ENCODE data around the gene LRRC3.

DNA sequence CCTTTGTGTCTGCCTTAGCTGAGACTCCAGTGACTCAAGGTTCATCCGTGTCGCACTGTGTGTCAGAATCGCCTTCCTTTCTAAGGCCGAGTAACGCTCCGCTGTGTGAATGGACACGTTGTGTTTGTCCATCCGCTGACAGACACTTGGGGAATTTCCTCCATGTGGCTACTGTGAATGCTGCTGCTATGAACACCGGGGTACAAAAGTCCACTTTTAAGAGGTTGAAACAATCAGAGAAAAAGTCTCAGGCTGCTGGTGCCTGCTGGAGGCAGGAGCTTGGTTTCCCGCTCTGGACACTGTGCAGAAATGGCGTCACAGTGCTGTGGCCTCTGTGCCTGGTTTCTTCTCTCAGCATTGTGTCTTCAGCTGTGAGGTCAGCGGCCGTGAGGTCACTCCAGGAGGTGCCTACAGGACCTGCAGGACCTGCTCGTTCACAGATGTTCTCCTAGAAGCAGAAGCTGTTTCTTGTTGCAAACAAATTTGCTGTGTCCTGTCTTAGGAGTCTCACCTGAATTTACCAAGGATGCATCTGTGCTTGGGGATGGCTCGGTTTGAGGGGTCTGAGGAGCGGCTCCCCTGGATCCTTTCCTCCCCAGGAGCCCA, 50.5 kb downstream of the LRRC3 start:
- TF ChIP-seq, protein P1, sequence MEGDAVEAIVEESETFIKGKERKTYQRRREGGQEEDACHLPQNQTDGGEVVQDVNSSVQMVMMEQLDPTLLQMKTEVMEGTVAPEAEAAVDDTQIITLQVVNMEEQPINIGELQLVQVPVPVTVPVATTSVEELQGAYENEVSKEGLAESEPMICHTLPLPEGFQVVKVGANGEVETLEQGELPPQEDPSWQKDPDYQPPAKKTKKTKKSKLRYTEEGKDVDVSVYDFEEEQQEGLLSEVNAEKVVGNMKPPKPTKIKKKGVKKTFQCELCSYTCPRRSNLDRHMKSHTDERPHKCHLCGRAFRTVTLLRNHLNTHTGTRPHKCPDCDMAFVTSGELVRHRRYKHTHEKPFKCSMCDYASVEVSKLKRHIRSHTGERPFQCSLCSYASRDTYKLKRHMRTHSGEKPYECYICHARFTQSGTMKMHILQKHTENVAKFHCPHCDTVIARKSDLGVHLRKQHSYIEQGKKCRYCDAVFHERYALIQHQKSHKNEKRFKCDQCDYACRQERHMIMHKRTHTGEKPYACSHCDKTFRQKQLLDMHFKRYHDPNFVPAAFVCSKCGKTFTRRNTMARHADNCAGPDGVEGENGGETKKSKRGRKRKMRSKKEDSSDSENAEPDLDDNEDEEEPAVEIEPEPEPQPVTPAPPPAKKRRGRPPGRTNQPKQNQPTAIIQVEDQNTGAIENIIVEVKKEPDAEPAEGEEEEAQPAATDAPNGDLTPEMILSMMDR (optimal IDR thresholded peaks at IDR 0.05 in 1 of 3, IDR thresholded peaks at IDR 0.05 in 1 of 3, conservative IDR thresholded peaks at IDR 0.05 in 1 of 3; ENCODE audit: extremely low read depth in 1 of 3, insufficient read depth in 2 of 3, low read length in 3 of 3): no peak
- no peak for TF ChIP-seq EZH2 (IDR thresholded peaks at IDR 0.05; ENCODE audit: low read length)
